GM23248 (cell line): ENCODE measurements around the gene TAF1C.

ENCODE experiments used
- EZH2 ChIP-seq: fragments of 200-600 bp; sonication (generic); IDR thresholded peaks from 2 replicates; pipeline ENCODE4 v1.6.1; 2018; ENCODE audit warnings: antibody characterized with exemption, mild to moderate bottlenecking; ENCODE audit not compliant: insufficient read depth, poor library complexity, severe bottlenecking
- EZH2phosphoT487 ChIP-seq: fragments of 200-600 bp; sonication (generic); IDR thresholded peaks from 2 replicates; pipeline ENCODE4 v1.6.1; 2018; ENCODE audit warnings: antibody characterized with exemption, moderate library complexity, mild to moderate bottlenecking, low read depth; ENCODE audit not compliant: insufficient read depth

GRCh38 chr16:84233748-84234147 is 46.9 kb upstream of the TAF1C start:
- TF ChIP-seq EZH2 (no peak), EZH2phosphoT487 (no peak)
